K562 (cell line): ENCODE results near the gene PLA2G3. TPM values are rescaled to one million over a fixed set of nuclear protein-coding genes. Genes with fewer than 3 reads are reported as not detected.

Source experiments
- ATAC-seq: fragments of 200-7000 bp; cut with Tn5 transposase; 3 replicates; pipeline ENCODE4 v1.9.1; 2020; ENCODE audit warnings: moderate library complexity
- BruUV-seq: library from RNA; stranded (reverse); fragments of 400-500 nt; replicated peaks from 2 replicates; lab custom pipeline; 2021; lab: Mats Ljungman, UMichigan
- CTCF ChIA-PET: fragments of 300-600 bp; formaldehyde crosslinking; extraction: SDS; loops from one replicate; lab custom pipeline; 2021; ENCODE audit warnings: low intra/inter-chr PET ratio; lab: Yijun Ruan, JAX
- POLR2A ChIA-PET: fragments of 300-600, 350-650 bp; sonication (Branson Sonifier 250); formaldehyde crosslinking; extraction: SDS; loops from one replicate; lab custom pipeline; 2021; ENCODE audit warnings: antibody characterized with exemption, inconsistent platforms; lab: Yijun Ruan, JAX
- DNase-seq, 4 experiments: peaks; one replicate each; pipeline versions ENCODE4 v3.0.0 to v3.0.0-alpha.2; 2011 to 2018; ENCODE audit warnings: low spot score in 3 of 4, mixed read lengths in 3 of 4; ENCODE audit errors: extremely low read depth in 1 of 4
- FAIRE-seq: peaks from 2 replicates; lab custom pipeline; 2011; peaks lifted over from hg19 to GRCh38; lab: Jason Lieb, UNC
- H2AFZ ChIP-seq: 2 replicates; pipeline ENCODE4 v1.6.0; 2011; ENCODE audit warnings: low read depth, low read length, control low read depth, inconsistent platforms
- H3K27ac ChIP-seq: fragments of 200-600 bp; 3 replicates; pipeline ENCODE4 v1.8.0; 2011; ENCODE audit warnings: low read depth, mild to moderate bottlenecking, control low read depth, inconsistent platforms, low read length, moderate library complexity, mixed read lengths; ENCODE audit errors: extremely low read depth
- H3K27me3 ChIP-seq, 2 experiments: fragments of 300-600 bp in 1 of 2; 2 replicates in 1 of 2; 3 replicates in 1 of 2; pipeline versions ENCODE4 v1.6.0 to v1.8.0; 2011; ENCODE audit warnings: inconsistent platforms in 2 of 2, low read length in 2 of 2, mild to moderate bottlenecking in 1 of 2, mixed read lengths in 1 of 2, moderate library complexity in 1 of 2; ENCODE audit not compliant: control insufficient read depth in 2 of 2, insufficient read depth in 2 of 2
- H3K36me3 ChIP-seq: fragments of 300-600 bp; 3 replicates; pipeline ENCODE4 v1.8.0; 2011; ENCODE audit warnings: mild to moderate bottlenecking, low read length, inconsistent platforms; ENCODE audit not compliant: control insufficient read depth, insufficient read depth
- H3K4me1 ChIP-seq, 2 experiments: fragments of 200-600 bp in 1 of 2; replicated peaks in 1 of 2; 2 replicates in 1 of 2; 3 replicates in 1 of 2; pipeline versions ENCODE4 v1.5.1 to v1.8.0; 2011; ENCODE audit warnings: inconsistent platforms in 2 of 2, low read length in 2 of 2, mild to moderate bottlenecking in 1 of 2, mixed read lengths in 1 of 2, moderate library complexity in 1 of 2; ENCODE audit not compliant: control insufficient read depth in 2 of 2, insufficient read depth in 2 of 2
- H3K4me2 ChIP-seq: 2 replicates; pipeline ENCODE4 v1.6.1; 2011; ENCODE audit warnings: low read length, control low read depth, inconsistent platforms, mixed read lengths; ENCODE audit not compliant: insufficient read depth
- H3K4me3 ChIP-seq: fragments of 200-600 bp; sonication (generic), shearing (Covaris generic); 2 replicates; pipeline ENCODE4 v1.5.1; 2016; ENCODE audit warnings: control low read depth, inconsistent platforms
- H3K79me2 ChIP-seq: fragments of 200-600 bp; 3 replicates; pipeline ENCODE4 v1.8.0; 2011; ENCODE audit warnings: low read length, inconsistent platforms; ENCODE audit not compliant: control insufficient read depth, insufficient read depth
- H3K9ac ChIP-seq, 2 experiments: 2 replicates each; pipeline versions ENCODE4 v1.6.0 to v1.6.1; 2011; ENCODE audit warnings: low read depth in 2 of 2, low read length in 2 of 2, control low read depth in 1 of 2, inconsistent platforms in 1 of 2, mild to moderate bottlenecking in 1 of 2, mixed read lengths in 1 of 2; ENCODE audit not compliant: insufficient read depth in 1 of 2
- H3K9me1 ChIP-seq: one replicate; pipeline ENCODE4 v1.6.0; 2011; ENCODE audit warnings: inconsistent platforms, mild to moderate bottlenecking, low read length, moderate library complexity; ENCODE audit not compliant: control insufficient read depth, insufficient read depth
- H3K9me3 ChIP-seq: replicated peaks from 2 replicates; pipeline ENCODE4 v1.5.1; 2011; ENCODE audit warnings: low read depth, low read length, inconsistent platforms; ENCODE audit not compliant: control insufficient read depth, insufficient read depth
- H4K20me1 ChIP-seq: replicated peaks from 2 replicates; pipeline ENCODE4 v1.6.1; 2011; ENCODE audit warnings: low read length, inconsistent platforms, mixed read lengths; ENCODE audit not compliant: control insufficient read depth, insufficient read depth
- ESRRB ChIP-seq: fragments of 250-450 bp; sonication (Bioruptor Pico); IDR thresholded peaks from 2 replicates; pipeline ENCODE4 v1.5.0; 2020; ENCODE audit warnings: mild to moderate bottlenecking, moderate library complexity, borderline replicate concordance
- GTF2A2 ChIP-seq: IDR thresholded peaks from 2 replicates; pipeline ENCODE4 v1.6.1; 2016; ENCODE audit warnings: mild to moderate bottlenecking, missing genetic modification characterization, missing compliant biosample characterization
- MECOM ChIP-seq: fragments of 250-450 bp; sonication (Bioruptor Pico); IDR thresholded peaks from 2 replicates; pipeline ENCODE4 v1.8.0; 2022; ENCODE audit warnings: inconsistent platforms
- NFE2L1 ChIP-seq: fragments of 450-650 bp; IDR thresholded peaks from 2 replicates; pipeline ENCODE4 v1.6.1; 2016; ENCODE audit warnings: missing genetic modification characterization, low read depth, mild to moderate bottlenecking, missing compliant biosample characterization, moderate library complexity, borderline replicate concordance
- NR2F6 ChIP-seq: fragments of 450-650 bp; formaldehyde crosslinking; IDR thresholded peaks from 2 replicates; pipeline ENCODE4 v1.4.0; 2020; ENCODE audit warnings: mild to moderate bottlenecking
- NRF1 ChIP-seq, 2 experiments: fragments of 450-650 bp; IDR thresholded peaks in 1 of 2; conservative IDR thresholded peaks in 1 of 2; 2 replicates each; pipeline ENCODE4 v1.6.1; 2014; ENCODE audit warnings: mild to moderate bottlenecking in 2 of 2
- OTX1 ChIP-seq: fragments of 450-650 bp; formaldehyde crosslinking; IDR thresholded peaks from 2 replicates; pipeline ENCODE4 v1.4.0; 2022; ENCODE audit warnings: mild to moderate bottlenecking
- PHF8 ChIP-seq: fragments of 200-600 bp; sonication (generic); IDR thresholded peaks from 2 replicates; pipeline ENCODE4 v1.6.1; 2012; ENCODE audit warnings: mixed run types, mild to moderate bottlenecking, inconsistent platforms, low read length, moderate library complexity, borderline replicate concordance
- RFX1 ChIP-seq: fragments of 450-650 bp; IDR thresholded peaks from 2 replicates; pipeline ENCODE4 v1.6.1; 2016; ENCODE audit warnings: mild to moderate bottlenecking, moderate library complexity
- TGIF2 ChIP-seq: sonication (generic); formaldehyde crosslinking; IDR thresholded peaks from 2 replicates; pipeline ENCODE4 v1.8.1; 2022; ENCODE audit warnings: mild to moderate bottlenecking, missing genetic modification reagents, moderate library complexity
- YY1 ChIP-seq, 3 experiments: IDR thresholded peaks; 2 replicates each; pipeline ENCODE4 v1.6.1; 2011; ENCODE audit warnings: low read length in 2 of 3, mild to moderate bottlenecking in 2 of 3, moderate library complexity in 2 of 3, borderline replicate concordance in 1 of 3, control low read depth in 1 of 3, low read depth in 1 of 3; ENCODE audit not compliant: insufficient read depth in 3 of 3, insufficient replicate concordance in 2 of 3, control insufficient read depth in 1 of 3, insufficient read length in 1 of 3; ENCODE audit errors: extremely low read depth in 1 of 3
- ZBTB1 ChIP-seq: sonication (generic); formaldehyde crosslinking; IDR thresholded peaks from 2 replicates; pipeline ENCODE4 v1.8.1; 2023; ENCODE audit warnings: missing genetic modification reagents, low read depth, mild to moderate bottlenecking, borderline replicate concordance
- ZBTB8A ChIP-seq: fragments of 450-650 bp; IDR thresholded peaks from 2 replicates; pipeline ENCODE4 v1.6.1; 2018; ENCODE audit warnings: mild to moderate bottlenecking, moderate library complexity; ENCODE audit not compliant: partially characterized antibody
- ZNF766 ChIP-seq: fragments of 200-800 bp; sonication (Bioruptor generic); conservative IDR thresholded peaks from 2 replicates; pipeline ENCODE4 v1.6.1; 2016; ENCODE audit warnings: missing genetic modification characterization, missing compliant biosample characterization
- WGBS: fragments of 100-300 bp; shearing (Covaris generic); methylation state at CpG from one replicate; pipeline ENCODE4 v1.1.6; 2016; ENCODE audit warnings: low coverage, mixed read lengths; ENCODE audit not compliant: insufficient coverage; ENCODE audit errors: missing lambda C conversion rate; 5-methylcytosine and 5-hydroxymethylcytosine counted together
- in situ Hi-C: fragments of 300-500 bp; cut with MboI; formaldehyde crosslinking; loops from 4 replicates; pipeline ENCODE4 v1.15.0; 2018; ENCODE audit warnings: inconsistent platforms, mixed read lengths
- intact Hi-C: fragments of 100-400 bp; cut with micrococcal nuclease; formaldehyde crosslinking; loops from 2 replicates; pipeline ENCODE4 v1.14.2; 2022
- polyA plus RNA-seq, 8 experiments: library from polyadenylated mRNA; depleted of rRNA in 4 of 8; stranded (reverse) in 5 of 8; unstranded in 3 of 8; fragments of >200 nt; fragmentation: Nextera tagmentation in 2 of 8; fragmentation: Illumina TruSeq in 1 of 8; extraction: Ambion mirVana in 2 of 8; extraction: Trizol in 1 of 8; gene quantifications; 2 replicates each; pipeline versions ENCODE4 v1.2.1 to v1.2.3, GENCODE V29; 2011 to 2014; ENCODE audit warnings: inconsistent platforms in 1 of 8, missing spikeins in 1 of 8
- total RNA-seq, 7 experiments: library from RNA; depleted of rRNA in 6 of 7; stranded (reverse); fragments of >200 nt in 6 of 7; fragmentation: Illumina TruSeq in 2 of 7; extraction: Trizol in 2 of 7; gene quantifications; 2 replicates each; pipeline versions ENCODE4 v1.2.1 to v1.2.3, GENCODE V29; 2011 to 2021; ENCODE audit warnings: low replicate concordance in 1 of 7
- TF ChIP-seq, protein P1 (sequence below): IDR thresholded peaks from 2 replicates; pipeline ENCODE4 v1.6.1; 2016; ENCODE audit warnings: missing genetic modification characterization, missing compliant biosample characterization
- TF ChIP-seq, protein P2 (sequence below): sonication (generic); formaldehyde crosslinking; IDR thresholded peaks from 2 replicates; pipeline ENCODE4 v1.8.1; 2023; ENCODE audit warnings: mild to moderate bottlenecking, missing genetic modification reagents

PLA2G3 gene
- total and polyA plus RNA-seq, 9 of the 15 experiments (the other 6 are each of a cell fraction or from before 2014, with no cell fraction given) = 0.18 to 1.4 (median 0.64) TPM

DNA sequence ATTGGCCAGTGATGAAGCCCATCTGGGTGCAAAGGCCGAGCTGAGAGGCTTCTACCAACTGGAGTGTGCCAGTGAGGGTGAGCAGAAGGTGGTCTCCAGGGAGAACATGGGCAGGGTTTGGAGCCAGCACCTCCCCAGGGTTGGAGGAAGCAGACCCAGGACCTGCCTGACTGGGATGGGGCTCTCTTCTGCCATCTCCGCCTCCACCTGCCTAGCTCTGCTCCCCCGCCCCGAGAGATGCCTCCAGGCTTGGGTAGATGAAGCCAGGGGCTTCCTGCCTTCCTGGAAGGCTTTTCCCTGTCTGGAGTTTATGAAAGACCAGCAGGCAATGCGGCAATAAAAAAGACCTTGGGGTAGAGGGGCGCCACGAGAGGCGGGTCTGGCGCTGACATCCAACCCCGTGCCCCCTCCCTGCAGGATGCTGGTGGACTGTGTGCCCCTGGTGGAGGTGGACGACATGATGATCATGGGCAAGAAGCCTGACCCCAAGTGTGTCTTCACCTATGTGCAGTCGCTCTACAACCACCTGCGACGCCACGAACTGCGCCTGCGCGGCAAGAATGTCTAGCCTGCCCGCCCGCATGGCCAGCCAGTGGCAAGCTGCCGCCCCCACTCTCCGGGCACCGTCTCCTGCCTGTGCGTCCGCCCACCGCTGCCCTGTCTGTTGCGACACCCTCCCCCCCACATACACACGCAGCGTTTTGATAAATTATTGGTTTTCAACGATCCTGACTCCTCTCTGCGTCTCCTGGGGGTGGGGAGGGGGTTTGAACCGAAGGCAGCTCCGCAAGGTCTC lies 36.2 kb downstream of the PLA2G3 start (continued):
- no peak for TF ChIP-seq ZBTB8A

DNA sequence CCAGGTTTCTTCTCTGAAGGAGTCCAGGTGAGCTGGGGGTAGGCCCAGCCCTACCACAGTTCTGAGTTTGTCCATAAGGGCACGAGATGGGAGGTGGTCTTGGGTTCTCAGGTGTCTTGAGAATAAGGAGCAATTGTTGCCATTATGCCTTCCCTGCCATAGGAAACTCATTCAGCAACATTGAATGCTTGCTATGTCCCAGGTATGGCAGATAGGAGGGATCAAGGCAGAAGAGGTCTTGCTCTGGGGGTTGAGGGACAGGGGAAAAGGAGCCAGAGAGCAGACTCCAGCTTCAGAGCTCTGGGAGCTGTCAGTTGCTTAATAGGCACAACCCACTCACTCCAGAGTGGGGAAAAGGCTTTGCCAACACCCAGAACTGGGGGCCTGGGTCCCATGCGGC lies 37.2 kb downstream of the PLA2G3 start:
- H4K20me1 ChIP-seq = no peaks in the 10 kb centered on the region
- peaks cover 13% of the 10 kb centered on the region; the same call in 2 of the 3 replicates for H3K36me3 ChIP-seq
- no peak overlapping the region for H3K9ac ChIP-seq
- peaks cover 13 to 27% of the 10 kb centered on the region in 2 experiments; a peak in 4 of 5 replicates for H3K4me1 ChIP-seq
- no peak overlapping the region for H3K4me3 ChIP-seq
- no peak for DNase-seq
- no TSS peak for BruUV-seq
- 56% methylated on average over 2 of the region's 2 CpGs for WGBS
- in situ Hi-C loops = loop anchor here (5.0 kb wide), 2 partner anchors 39 to 124 kb away; partner anchors contain the start of gene PLA2G3
- no peak for ATAC-seq
- no peaks in the 10 kb centered on the region for H3K9me3 ChIP-seq
- no peak overlapping the region; the same call in 2 of the 3 replicates for H3K27ac ChIP-seq
- POLR2A ChIA-PET = interaction anchor here (0.6 to 4.4 kb wide), 4 partner anchors 11 to 137 kb away, joined by 3 to 18 read pairs (median 4); no protein-coding TSS in a partner anchor
- no peaks in the 10 kb centered on the region for H3K27me3 ChIP-seq
- peaks cover 5% of the 10 kb centered on the region for H3K9me1 ChIP-seq
- intact Hi-C loops = no loop called here
- no peaks in the 10 kb centered on the region for H3K79me2 ChIP-seq
- H2AFZ ChIP-seq = no peak overlapping the region
- FAIRE-seq = no peak
- CTCF ChIA-PET = no interaction called here
- H3K4me2 ChIP-seq = no peak overlapping the region
- no peak for TF ChIP-seq ZBTB1 (CRISPR knock-in tag)
- no peak for TF ChIP-seq YY1 (IDR thresholded peaks at IDR 0.05; ENCODE audit: borderline replicate concordance in 1 of 3, control insufficient read depth in 1 of 3, extremely low read depth in 1 of 3, insufficient read depth in 3 of 3, insufficient read length in 1 of 3, insufficient replicate concordance in 2 of 3, low read depth in 1 of 3, low read length in 2 of 3)
- TF ChIP-seq, protein P1, sequence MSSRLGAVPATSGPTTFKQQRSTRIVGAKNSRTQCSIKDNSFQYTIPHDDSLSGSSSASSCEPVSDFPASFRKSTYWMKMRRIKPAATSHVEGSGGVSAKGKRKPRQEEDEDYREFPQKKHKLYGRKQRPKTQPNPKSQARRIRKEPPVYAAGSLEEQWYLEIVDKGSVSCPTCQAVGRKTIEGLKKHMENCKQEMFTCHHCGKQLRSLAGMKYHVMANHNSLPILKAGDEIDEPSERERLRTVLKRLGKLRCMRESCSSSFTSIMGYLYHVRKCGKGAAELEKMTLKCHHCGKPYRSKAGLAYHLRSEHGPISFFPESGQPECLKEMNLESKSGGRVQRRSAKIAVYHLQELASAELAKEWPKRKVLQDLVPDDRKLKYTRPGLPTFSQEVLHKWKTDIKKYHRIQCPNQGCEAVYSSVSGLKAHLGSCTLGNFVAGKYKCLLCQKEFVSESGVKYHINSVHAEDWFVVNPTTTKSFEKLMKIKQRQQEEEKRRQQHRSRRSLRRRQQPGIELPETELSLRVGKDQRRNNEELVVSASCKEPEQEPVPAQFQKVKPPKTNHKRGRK (tag) = no peak
- no peak for TF ChIP-seq NRF1 (conservative IDR thresholded peaks at IDR 0.05 in 1 of 2, IDR thresholded peaks at IDR 0.05 in 1 of 2)
- no peak for TF ChIP-seq TGIF2 (CRISPR knock-in tag)
- TF ChIP-seq GTF2A2 = no peak
- TF ChIP-seq NR2F6 (CRISPR knock-in tag) = no peak
- TF ChIP-seq ESRRB (CRISPR knock-in tag) = no peak
- TF ChIP-seq PHF8 = no peak
- TF ChIP-seq, protein P2, sequence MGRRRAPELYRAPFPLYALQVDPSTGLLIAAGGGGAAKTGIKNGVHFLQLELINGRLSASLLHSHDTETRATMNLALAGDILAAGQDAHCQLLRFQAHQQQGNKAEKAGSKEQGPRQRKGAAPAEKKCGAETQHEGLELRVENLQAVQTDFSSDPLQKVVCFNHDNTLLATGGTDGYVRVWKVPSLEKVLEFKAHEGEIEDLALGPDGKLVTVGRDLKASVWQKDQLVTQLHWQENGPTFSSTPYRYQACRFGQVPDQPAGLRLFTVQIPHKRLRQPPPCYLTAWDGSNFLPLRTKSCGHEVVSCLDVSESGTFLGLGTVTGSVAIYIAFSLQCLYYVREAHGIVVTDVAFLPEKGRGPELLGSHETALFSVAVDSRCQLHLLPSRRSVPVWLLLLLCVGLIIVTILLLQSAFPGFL (CRISPR knock-in tag) = no peak
- no peak for TF ChIP-seq RFX1
- no peak for TF ChIP-seq ZNF766 (CRISPR knock-in tag)
- no peak for TF ChIP-seq NFE2L1 (tag)
- no peak for TF ChIP-seq MECOM (CRISPR knock-in tag)
- TF ChIP-seq OTX1 (CRISPR knock-in tag) = no peak
